Heart left ventricle (tissue), 16 donors: ENCODE measurements around the gene CELF2. TPM values are rescaled to one million over a fixed set of nuclear protein-coding genes. Genes with fewer than 3 reads are reported as not detected.

Experiments used
- ATAC-seq, 4 donors: fragments of 200-7000 bp; cut with Tn5 transposase; one replicate each; pipeline ENCODE4 v1.9.1; 2020 to 2022; ENCODE audit warnings: moderate library complexity in 4 of 4, mild to moderate bottlenecking in 3 of 4, moderate number of reproducible peaks in 1 of 4
- DNase-seq, 5 donors: peaks; one replicate each; pipeline ENCODE4 v3.0.0-alpha.2; 2020
- H3K27ac ChIP-seq, 12 donors: fragments of 200-600 bp; sonication (generic) in 4 of 12; one replicate each; pipeline versions ENCODE4 v1.5.0 to v1.8.0; 2016 to 2022; ENCODE audit warnings: mild to moderate bottlenecking in 2 of 12
- H3K27me3 ChIP-seq, 9 donors: fragments of 200-600 bp; sonication (generic) in 2 of 9; one replicate each; pipeline versions ENCODE4 v1.5.1 to v1.8.0; 2016 to 2022; ENCODE audit warnings: mild to moderate bottlenecking in 3 of 9
- H3K36me3 ChIP-seq, 9 donors: fragments of 200-600 bp; sonication (generic) in 2 of 9; one replicate each; pipeline versions ENCODE4 v1.5.0 to v1.8.0; 2018 to 2022; ENCODE audit warnings: mild to moderate bottlenecking in 2 of 9
- H3K4me1 ChIP-seq, 12 donors: fragments of 200-600 bp; sonication (generic) in 4 of 12; one replicate each; pipeline versions ENCODE4 v1.5.0 to v1.8.0; 2016 to 2022; ENCODE audit warnings: mild to moderate bottlenecking in 3 of 12
- H3K4me3 ChIP-seq, 12 donors: fragments of 200-600 bp; sonication (generic) in 4 of 12; one replicate each; pipeline versions ENCODE4 v1.5.0 to v1.8.0; 2017 to 2022; ENCODE audit warnings: mild to moderate bottlenecking in 9 of 12, moderate library complexity in 4 of 12
- H3K9me3 ChIP-seq, 12 donors: fragments of 200-600 bp; sonication (generic) in 4 of 12; one replicate each; pipeline versions ENCODE4 v1.5.0 to v1.8.0; 2016 to 2022; ENCODE audit warnings: mild to moderate bottlenecking in 1 of 12
- CTCF ChIP-seq, 12 donors: fragments of 200-600 bp; sonication (generic) in 4 of 12; IDR thresholded peaks; one replicate each; pipeline versions ENCODE4 v1.5.0 to v1.8.0; 2018 to 2022; ENCODE audit warnings: antibody characterized with exemption in 12 of 12, mild to moderate bottlenecking in 5 of 12
- POLR2A ChIP-seq, 2 donors: fragments of 450-650 bp; IDR thresholded peaks; one replicate each; pipeline ENCODE4 v1.6.1; 2017; ENCODE audit warnings: antibody characterized with exemption in 2 of 2, mild to moderate bottlenecking in 2 of 2, moderate library complexity in 2 of 2
- WGBS, 4 donors: extraction: QIAGEN DNeasy Blood & Tissue Kit in 2 of 4; methylation state at CpG; one replicate each; pipeline versions ENCODE4 v1.1.5 to v1.1.7; 2013 to 2018; 5-methylcytosine and 5-hydroxymethylcytosine counted together
- intact Hi-C, 10 donors: fragments of 100-400 bp; cut with DNase I; formaldehyde crosslinking; loops; one replicate each; pipeline versions ENCODE4 v1.11.1 to v1.14.2; 2022
- polyA plus RNA-seq, 2 donors: library from polyadenylated mRNA; stranded (reverse); fragments of 200-250 nt; gene quantifications; one replicate each; pipeline ENCODE4 v1.2.3, GENCODE V29; 2013
- total RNA-seq, 9 donors: library from RNA; depleted of rRNA in 2 of 9; stranded (reverse); fragments of >200 nt in 2 of 9; fragmentation: NEBNext Ultra II Directional in 3 of 9; extraction: Animal tissue kit (Norgen Biotek cat#: 25700) in 3 of 9; gene quantifications; one replicate each; pipeline versions ENCODE4 v1.1.0 to v1.2.4, GENCODE V29; 2016 to 2023
- donor health status: ischemic (EF 13 %, LVEDD 7.1; RV severe dilation, severe dysfunction).
- donor health status: healthy with polysubstance abuse.
- donor health status: DM: no; HTN: yes; CAD: no.
- donor health status: DM: no; HTN: no; CAD: no.
- donor health status: ischemic (EF 25% LVEDD 6.9; RV normal size, moderate dysfunction).
- donor health status: ischemic (EF 25% LVEDD 5.7; RV mildly dilated, moderate dysfunction).
- donor health status: healthy.
- donor health status: DM: yes; HTN: yes; CAD: no.
- donor health status: ischemic (EF 35%, LVEDD 5.7; RV mildly dilated, moderate dysfunction).
- donor health status: nonischemic (EF 11% LVEDD 7.7; RV severe dilation, severe dysfunction).
- donor health status: DM: yes; HTN: yes; CAD: no.
- donor health status: PGD.
- donor health status: ischemic (EF 29% LVEDD 5.4; RV normal size, mild dysfunction).
- donor health status: nonischemic (EF 23%, LVEDD 6.1; RV moderate dilation, normal function).

The CELF2 gene
- total and polyA plus RNA-seq, 11 donors = 14.2 to 103 (median 67.1) TPM

DNA sequence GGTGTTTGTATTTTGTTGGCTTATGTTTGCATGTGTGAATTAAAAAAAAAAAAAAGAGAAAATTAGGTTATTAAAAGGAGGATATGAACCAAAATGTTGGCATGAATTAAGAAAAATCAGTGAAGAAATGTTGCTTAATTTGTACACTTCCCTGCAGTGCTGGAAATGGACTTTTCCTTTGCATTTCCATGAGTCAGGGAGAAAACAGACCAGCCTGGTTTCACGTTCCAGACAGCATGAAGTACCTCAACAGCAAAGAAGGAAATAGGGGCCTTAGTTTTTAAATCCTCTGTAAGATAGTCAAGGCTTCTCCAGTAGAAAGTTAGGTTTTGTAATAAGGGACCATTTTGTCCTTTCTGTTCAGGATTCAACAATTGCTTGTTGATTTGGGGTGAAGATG, 159.7 kb downstream of the CELF2 start:
- no peak for ATAC-seq
- peaks cover 0 to 22% (median 10%) of the 10 kb centered on the region in 9 donors for H3K36me3 ChIP-seq
- peak overlapping the region in 1 of 12 donors; percentile 45 for H3K4me3 ChIP-seq

GRCh38 chr10:11177926-11178471, 160.3 kb downstream of the CELF2 start:
- Histone ChIP-seq H3K4me1 (peaks cover 0 to 99% (median 58%) of the 10 kb centered on the region in 12 donors), H3K27me3 (no peaks in the 10 kb centered on the region), H3K27ac (peak overlapping the region in 11 of 12 donors; percentile 26 to 98 (median 62)), H3K36me3 (peaks cover 0 to 25% (median 10%) of the 10 kb centered on the region in 9 donors), H3K9me3 (no peaks in the 10 kb centered on the region), H3K4me3 (peak overlapping the region in 1 of 12 donors; percentile 45)
- intact Hi-C loops = loop anchor here in 4 of 10 donors (5.0 to 10.0 kb wide), 2 partner anchors 87 to 89 kb away; no protein-coding TSS in a partner anchor
- DNase-seq (peak in 1 of 5 donors; percentile 56), ATAC-seq (peak; percentile 51 to 63 (median 56))
- TF ChIP-seq POLR2A (IDR thresholded peaks at IDR 0.05) (no peak), CTCF (IDR thresholded peaks at IDR 0.05) (peak in 4 of 12 donors; percentile 6 to 36 (median 20))
- 64 to 87% (median 73%) methylated on average over 18 of the region's 18 CpGs for WGBS, 4 donors

More for the DNA sequence above, 159.7 kb downstream of the CELF2 start:
- DNase-seq = no peak
- no peaks in the 10 kb centered on the region for H3K27me3 ChIP-seq
- no peak for TF ChIP-seq CTCF (IDR thresholded peaks at IDR 0.05)
- TF ChIP-seq POLR2A (IDR thresholded peaks at IDR 0.05) = no peak
- WGBS, 4 donors = 33 to 44% (median 40%) methylated on average over 1 of the region's 1 CpG
- H3K27ac ChIP-seq = peak overlapping the region in 11 of 12 donors; percentile 26 to 98 (median 62)
- H3K4me1 ChIP-seq = peaks cover 0 to 99% (median 57%) of the 10 kb centered on the region in 12 donors
- no peaks in the 10 kb centered on the region for H3K9me3 ChIP-seq
- intact Hi-C loops = loop anchor here in 4 of 10 donors (5.0 to 10.0 kb wide), 2 partner anchors 87 to 90 kb away; no protein-coding TSS in a partner anchor

- Histone ChIP-seq H3K27me3 (no peaks in the 10 kb centered on the region), H3K27ac (peak overlapping the region in 11 of 12 donors; percentile 26 to 98 (median 62)), H3K36me3 (peaks cover 0 to 24% (median 10%) of the 10 kb centered on the region in 9 donors), H3K4me3 (peak overlapping the region in 1 of 12 donors; percentile 45), H3K4me1 (peaks cover 0 to 99% (median 56%) of the 10 kb centered on the region in 12 donors), H3K9me3 (no peaks in the 10 kb centered on the region)
- WGBS, 4 donors = 56 to 68% (median 65%) methylated on average over 17 of the region's 17 CpGs
- no peak for TF ChIP-seq CTCF (IDR thresholded peaks at IDR 0.05)
- TF ChIP-seq POLR2A (IDR thresholded peaks at IDR 0.05) = no peak
- ATAC-seq = peak; percentile 20 to 81 (median 78)
- intact Hi-C loops = loop anchor here in 4 of 10 donors (5.0 to 10.0 kb wide), 2 partner anchors 86 to 88 kb away; no protein-coding TSS in a partner anchor
- peak; percentile 58 to 70 (median 62) for DNase-seq
Observed at GRCh38 chr10:11178606-11179515, 161.2 kb downstream of the CELF2 start.
